IPS-18a (cell line): ENCODE data around the gene SIK1.

ENCODE experiments used
- H3K27ac ChIP-seq: one replicate; pipeline ENCODE4 v1.5.1; 2013; ENCODE audit warnings: low read length
- H3K27me3 ChIP-seq: one replicate; pipeline ENCODE4 v1.6.1; 2013; ENCODE audit warnings: mild to moderate bottlenecking, low read length; ENCODE audit not compliant: control insufficient read depth, insufficient read depth
- H3K36me3 ChIP-seq: one replicate; pipeline ENCODE4 v1.6.1; 2013; ENCODE audit warnings: low read depth, low read length; ENCODE audit not compliant: control insufficient read depth
- H3K4me1 ChIP-seq: one replicate; pipeline ENCODE4 v1.6.1; 2013; ENCODE audit warnings: low read depth, low read length; ENCODE audit not compliant: control insufficient read depth
- H3K4me3 ChIP-seq: one replicate; pipeline ENCODE4 v1.5.1; 2013; ENCODE audit warnings: low read length
- H3K9ac ChIP-seq: one replicate; pipeline ENCODE4 v1.6.1; 2013; ENCODE audit warnings: mild to moderate bottlenecking, low read length, moderate library complexity
- H3K9me3 ChIP-seq: one replicate; pipeline ENCODE4 v1.6.1; 2013; ENCODE audit warnings: low read depth, low read length; ENCODE audit not compliant: control insufficient read depth

Gene SIK1

GRCh38 chr21:43368685-43369084 lies 58.2 kb downstream of the SIK1 start:
- Histone ChIP-seq H3K27me3 (no peaks in the 10 kb centered on the region), H3K36me3 (no peaks in the 10 kb centered on the region), H3K9ac (no peak overlapping the region), H3K9me3 (no peaks in the 10 kb centered on the region), H3K27ac (no peak overlapping the region), H3K4me1 (peaks cover 18% of the 10 kb centered on the region), H3K4me3 (no peak overlapping the region)

- no peak overlapping the region for H3K4me3 ChIP-seq
- no peaks in the 10 kb centered on the region for H3K36me3 ChIP-seq
- H3K9me3 ChIP-seq, result no peaks in the 10 kb centered on the region
- H3K27ac ChIP-seq, result no peak overlapping the region
- peaks cover 3% of the 10 kb centered on the region for H3K27me3 ChIP-seq
- H3K4me1 ChIP-seq, result peaks cover 18% of the 10 kb centered on the region
- no peak overlapping the region for H3K9ac ChIP-seq
Observed at GRCh38 chr21:43367859-43368258, 59.1 kb downstream of the SIK1 start.

GRCh38 chr21:43367296-43367695 lies 59.6 kb downstream of the SIK1 start:
- peaks cover 8% of the 10 kb centered on the region for H3K27me3 ChIP-seq
- no peak overlapping the region for H3K27ac ChIP-seq
- H3K4me3 ChIP-seq, result no peak overlapping the region
- no peaks in the 10 kb centered on the region for H3K9me3 ChIP-seq
- no peak overlapping the region for H3K9ac ChIP-seq
- H3K4me1 ChIP-seq, result peaks cover 23% of the 10 kb centered on the region
- H3K36me3 ChIP-seq, result no peaks in the 10 kb centered on the region

- no peak overlapping the region for H3K27ac ChIP-seq
- no peaks in the 10 kb centered on the region for H3K36me3 ChIP-seq
- peaks cover 15% of the 10 kb centered on the region for H3K27me3 ChIP-seq
- H3K4me3 ChIP-seq, result no peak overlapping the region
- H3K9ac ChIP-seq, result no peak overlapping the region
- no peaks in the 10 kb centered on the region for H3K9me3 ChIP-seq
- H3K4me1 ChIP-seq, result peaks cover 28% of the 10 kb centered on the region
Observed at GRCh38 chr21:43366656-43367055, 60.3 kb downstream of the SIK1 start.

GRCh38 chr21:43365611-43366426 lies 61.1 kb downstream of the SIK1 start:
- Histone ChIP-seq H3K9ac (no peak overlapping the region), H3K4me3 (no peak overlapping the region), H3K27ac (no peak overlapping the region), H3K4me1 (peaks cover 21% of the 10 kb centered on the region), H3K36me3 (no peaks in the 10 kb centered on the region), H3K27me3 (peaks cover 23% of the 10 kb centered on the region), H3K9me3 (no peaks in the 10 kb centered on the region)

- no peak overlapping the region for H3K9ac ChIP-seq
- H3K27me3 ChIP-seq, result peaks cover 23% of the 10 kb centered on the region
- no peak overlapping the region for H3K4me3 ChIP-seq
- H3K4me1 ChIP-seq, result peaks cover 12% of the 10 kb centered on the region
- no peak overlapping the region for H3K27ac ChIP-seq
- H3K9me3 ChIP-seq, result no peaks in the 10 kb centered on the region
- no peaks in the 10 kb centered on the region for H3K36me3 ChIP-seq
Observed at GRCh38 chr21:43364851-43365424, 62.0 kb downstream of the SIK1 start.
